KMS-11 (cell line): ENCODE results near the gene FFAR3.

ENCODE experiments used
- H2AFZ ChIP-seq: fragments of 200-600 bp; sonication (generic); 2 replicates; pipeline ENCODE4 v1.6.1; 2016; ENCODE audit warnings: antibody characterized with exemption, mixed run types, low read depth
- H3K27ac ChIP-seq: fragments of 200-600 bp; sonication (generic); 2 replicates; pipeline ENCODE4 v1.6.1; 2016; ENCODE audit warnings: mild to moderate bottlenecking, mixed run types
- H3K27me3 ChIP-seq: fragments of 200-600 bp; sonication (generic); 2 replicates; pipeline ENCODE4 v1.6.1; 2017; ENCODE audit warnings: mild to moderate bottlenecking, low read depth, mixed run types, moderate library complexity; ENCODE audit not compliant: insufficient read depth
- H3K36me3 ChIP-seq: fragments of 200-600 bp; sonication (generic); 2 replicates; pipeline ENCODE4 v1.6.1; 2017; ENCODE audit warnings: mild to moderate bottlenecking, mixed run types; ENCODE audit not compliant: insufficient read depth
- H3K4me1 ChIP-seq: fragments of 200-600 bp; sonication (generic); 2 replicates; pipeline ENCODE4 v1.6.1; 2016; ENCODE audit warnings: mild to moderate bottlenecking, low read depth, mixed run types; ENCODE audit not compliant: poor library complexity, severe bottlenecking
- H3K4me2 ChIP-seq: fragments of 200-600 bp; sonication (generic); 2 replicates; pipeline ENCODE4 v1.7.0; 2016; ENCODE audit warnings: mild to moderate bottlenecking, mixed run types
- H3K4me3 ChIP-seq: fragments of 200-600 bp; sonication (generic); IDR thresholded peaks from 2 replicates; pipeline ENCODE4 v1.6.1; 2017; ENCODE audit warnings: low read depth, low read length, mixed read lengths; ENCODE audit not compliant: insufficient read depth
- H3K79me2 ChIP-seq: fragments of 200-600 bp; sonication (generic); 2 replicates; pipeline ENCODE4 v1.6.1; 2016; ENCODE audit warnings: low read depth, mixed run types; ENCODE audit not compliant: insufficient read depth
- H3K9ac ChIP-seq: fragments of 200-600 bp; sonication (generic); 2 replicates; pipeline ENCODE4 v1.6.1; 2016; ENCODE audit warnings: mild to moderate bottlenecking, mixed run types
- H4K20me1 ChIP-seq: fragments of 200-600 bp; sonication (generic); 2 replicates; pipeline ENCODE4 v1.6.1; 2016; ENCODE audit warnings: mild to moderate bottlenecking, mixed run types; ENCODE audit not compliant: insufficient read depth
- TF ChIP-seq, protein P1 (sequence below): fragments of 200-600 bp; sonication (generic); conservative IDR thresholded peaks from 2 replicates; pipeline ENCODE4 v1.6.1; 2017; ENCODE audit warnings: low read depth, mild to moderate bottlenecking, antibody characterized with exemption, low read length, moderate library complexity, mixed read lengths

FFAR3 gene

DNA sequence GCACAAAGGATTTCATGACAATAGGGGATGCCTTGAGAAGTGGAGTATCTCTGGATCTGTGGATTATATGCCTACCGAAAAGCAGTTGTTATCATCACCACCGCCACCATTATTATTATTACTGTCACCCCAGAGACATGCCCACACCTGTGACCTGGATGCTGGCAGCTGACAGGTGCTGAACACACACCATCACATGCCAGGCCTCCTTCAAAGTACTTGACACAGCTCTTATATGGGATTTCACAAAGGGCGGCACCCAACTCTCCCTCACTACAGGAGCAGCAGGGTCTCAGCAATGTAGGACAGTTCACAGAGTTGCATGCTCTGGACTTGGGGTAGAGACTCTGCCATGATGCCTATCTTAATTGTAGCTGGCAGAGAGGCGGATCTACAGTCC is 7.0 kb downstream of the FFAR3 start:
- Histone ChIP-seq H3K79me2 (no peaks in the 10 kb centered on the region), H3K27ac (no peak overlapping the region), H3K27me3 (no peaks in the 10 kb centered on the region), H3K36me3 (no peaks in the 10 kb centered on the region), H2AFZ (no peak overlapping the region), H3K4me2 (no peak overlapping the region), H3K4me1 (no peaks in the 10 kb centered on the region), H3K9ac (no peak overlapping the region), H4K20me1 (no peaks in the 10 kb centered on the region), H3K4me3 (no peak overlapping the region)
- TF ChIP-seq, protein P1, sequence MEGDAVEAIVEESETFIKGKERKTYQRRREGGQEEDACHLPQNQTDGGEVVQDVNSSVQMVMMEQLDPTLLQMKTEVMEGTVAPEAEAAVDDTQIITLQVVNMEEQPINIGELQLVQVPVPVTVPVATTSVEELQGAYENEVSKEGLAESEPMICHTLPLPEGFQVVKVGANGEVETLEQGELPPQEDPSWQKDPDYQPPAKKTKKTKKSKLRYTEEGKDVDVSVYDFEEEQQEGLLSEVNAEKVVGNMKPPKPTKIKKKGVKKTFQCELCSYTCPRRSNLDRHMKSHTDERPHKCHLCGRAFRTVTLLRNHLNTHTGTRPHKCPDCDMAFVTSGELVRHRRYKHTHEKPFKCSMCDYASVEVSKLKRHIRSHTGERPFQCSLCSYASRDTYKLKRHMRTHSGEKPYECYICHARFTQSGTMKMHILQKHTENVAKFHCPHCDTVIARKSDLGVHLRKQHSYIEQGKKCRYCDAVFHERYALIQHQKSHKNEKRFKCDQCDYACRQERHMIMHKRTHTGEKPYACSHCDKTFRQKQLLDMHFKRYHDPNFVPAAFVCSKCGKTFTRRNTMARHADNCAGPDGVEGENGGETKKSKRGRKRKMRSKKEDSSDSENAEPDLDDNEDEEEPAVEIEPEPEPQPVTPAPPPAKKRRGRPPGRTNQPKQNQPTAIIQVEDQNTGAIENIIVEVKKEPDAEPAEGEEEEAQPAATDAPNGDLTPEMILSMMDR: no peak

DNA sequence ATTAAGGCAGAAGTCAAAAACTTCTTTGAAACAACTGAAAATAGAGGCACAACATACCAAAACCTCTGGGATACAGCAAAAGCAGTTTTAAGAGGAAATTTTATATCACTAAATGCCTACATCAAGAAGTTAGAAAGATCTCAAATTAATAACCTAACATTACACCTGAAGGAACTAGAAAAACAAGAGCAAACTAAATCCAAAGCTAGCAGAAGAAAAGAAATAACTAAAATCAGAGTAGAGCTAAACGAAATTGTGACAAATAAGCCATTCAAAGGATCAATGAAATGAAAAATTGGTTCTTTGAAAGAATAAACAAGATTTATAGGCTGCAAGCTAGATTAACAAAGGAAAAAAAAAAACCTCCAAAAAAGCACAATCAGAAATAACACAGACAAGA is 10.1 kb downstream of the FFAR3 start:
- no peak overlapping the region for H2AFZ ChIP-seq
- H3K4me1 ChIP-seq: no peaks in the 10 kb centered on the region
- H3K36me3 ChIP-seq: no peaks in the 10 kb centered on the region
- no peak overlapping the region for H3K4me3 ChIP-seq
- H3K27ac ChIP-seq: no peak overlapping the region
- no peaks in the 10 kb centered on the region for H4K20me1 ChIP-seq
- H3K79me2 ChIP-seq: no peaks in the 10 kb centered on the region
- no peak overlapping the region for H3K9ac ChIP-seq
- no peak overlapping the region for H3K4me2 ChIP-seq
- TF ChIP-seq, protein P1: no peak
- no peaks in the 10 kb centered on the region for H3K27me3 ChIP-seq

DNA sequence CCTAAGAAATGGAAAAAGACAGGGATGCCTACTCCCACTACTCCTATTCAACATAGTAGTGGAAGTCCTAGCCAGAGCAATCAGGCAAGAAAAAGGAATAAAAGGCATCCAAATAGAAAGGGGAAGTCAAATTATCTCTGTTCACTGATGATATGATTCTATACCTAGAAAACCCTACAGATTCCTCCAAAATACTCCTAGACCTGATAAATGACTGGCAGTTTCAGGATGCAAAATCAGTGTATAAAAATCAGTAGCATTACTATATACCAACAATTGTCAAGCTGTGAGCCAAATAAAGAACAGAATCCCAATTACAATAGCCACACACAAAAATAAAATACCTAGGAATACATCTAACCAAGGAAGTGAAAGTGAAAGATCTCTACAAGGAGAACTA is 11.3 kb downstream of the FFAR3 start:
- H3K4me2 ChIP-seq: no peak overlapping the region
- no peak overlapping the region for H3K9ac ChIP-seq
- no peak overlapping the region for H3K4me3 ChIP-seq
- TF ChIP-seq, protein P1: no peak
- no peaks in the 10 kb centered on the region for H3K79me2 ChIP-seq
- H3K36me3 ChIP-seq: no peaks in the 10 kb centered on the region
- H2AFZ ChIP-seq: no peak overlapping the region
- no peaks in the 10 kb centered on the region for H3K4me1 ChIP-seq
- H4K20me1 ChIP-seq: no peaks in the 10 kb centered on the region
- no peaks in the 10 kb centered on the region; the same call in 1 of the 2 replicates for H3K27me3 ChIP-seq
- H3K27ac ChIP-seq: no peak overlapping the region

GRCh38 chr19:35370722-35371121 is 12.5 kb downstream of the FFAR3 start, which contains the start of gene GPR42:
TSS of gene GPR42 (plus strand) at chr19:35371068. CDS start at chr19:35371360, 292 bp downstream.
- H3K9ac ChIP-seq: no peak within 1 kb of the TSS
- H2AFZ ChIP-seq: no peak within 1 kb of the TSS
- H3K4me2 ChIP-seq: no peak within 1 kb of the TSS
- no peaks in the 10 kb centered on the region for H4K20me1 ChIP-seq
- H3K27ac ChIP-seq: no peak within 1 kb of the TSS
- H3K27me3 ChIP-seq: no peaks in the 10 kb centered on the region; the same call in 1 of the 2 replicates
- H3K79me2 ChIP-seq: no peaks in the 10 kb centered on the region
- no peaks in the 10 kb centered on the region for H3K36me3 ChIP-seq
- no peaks in the 10 kb centered on the region for H3K4me1 ChIP-seq
- TF ChIP-seq, protein P1: no peak
- no peak within 1 kb of the TSS for H3K4me3 ChIP-seq
